ENCODE data around the gene LRP6.
"Not testable (repeated sequence)": the region's sequence is repeated elsewhere in the genome, so short reads cannot be mapped to it uniquely, and the experiment has no call there.

Gene LRP6

GRCh38 chr12:12156828-12157227 is 110.0 kb downstream of the LRP6 start:
- peaks cover 12% of the 10 kb centered on the region; the same call in 1 of the 2 replicates for H3K36me3 ChIP-seq (ENCODE audit: insufficient read depth, low read length)
- no peaks in the 10 kb centered on the region for H3K27me3 ChIP-seq (ENCODE audit: insufficient read depth, low read length)
- H3K79me2 ChIP-seq (ENCODE audit: control insufficient read depth, insufficient read depth, low read length, unreplicated experiment) = no peaks in the 10 kb centered on the region
- H3K27ac ChIP-seq (ENCODE audit: low read depth, low read length) = no peak overlapping the region
- H3K4me1 ChIP-seq (ENCODE audit: control insufficient read depth, insufficient read depth, low read length, unreplicated experiment) = peaks cover 12% of the 10 kb centered on the region
- H2AFZ ChIP-seq (ENCODE audit: low read length, unreplicated experiment) = no peak overlapping the region
- H3K4me3 ChIP-seq (ENCODE audit: low read depth, low read length) = no peak overlapping the region

GRCh38 chr12:12156116-12156515 is 110.7 kb downstream of the LRP6 start:
- H3K36me3 ChIP-seq (ENCODE audit: insufficient read depth, low read length) = peaks cover 12% of the 10 kb centered on the region; the same call in 1 of the 2 replicates
- H3K4me1 ChIP-seq (ENCODE audit: control insufficient read depth, insufficient read depth, low read length, unreplicated experiment) = peaks cover 12% of the 10 kb centered on the region
- H3K27me3 ChIP-seq (ENCODE audit: insufficient read depth, low read length) = no peaks in the 10 kb centered on the region
- no peak overlapping the region for H2AFZ ChIP-seq (ENCODE audit: low read length, unreplicated experiment)
- no peak overlapping the region for H3K27ac ChIP-seq (ENCODE audit: low read depth, low read length)
- H3K79me2 ChIP-seq (ENCODE audit: control insufficient read depth, insufficient read depth, low read length, unreplicated experiment) = no peaks in the 10 kb centered on the region
- no peak overlapping the region for H3K4me3 ChIP-seq (ENCODE audit: low read depth, low read length)

GRCh38 chr12:12153596-12153995 is 113.2 kb downstream of the LRP6 start:
- H3K36me3 ChIP-seq (ENCODE audit: insufficient read depth, low read length) = peaks cover 16% of the 10 kb centered on the region; the same call in 1 of the 2 replicates
- no peaks in the 10 kb centered on the region for H3K79me2 ChIP-seq (ENCODE audit: control insufficient read depth, insufficient read depth, low read length, unreplicated experiment)
- H3K27ac ChIP-seq (ENCODE audit: low read depth, low read length) = no peak overlapping the region
- no peaks in the 10 kb centered on the region for H3K27me3 ChIP-seq (ENCODE audit: insufficient read depth, low read length)
- no peak overlapping the region for H2AFZ ChIP-seq (ENCODE audit: low read length, unreplicated experiment)
- H3K4me3 ChIP-seq (ENCODE audit: low read depth, low read length) = no peak overlapping the region
- no peaks in the 10 kb centered on the region for H3K4me1 ChIP-seq (ENCODE audit: control insufficient read depth, insufficient read depth, low read length, unreplicated experiment)

GRCh38 chr12:12147111-12147510 is 119.7 kb downstream of the LRP6 start:
- Histone ChIP-seq H3K79me2 (ENCODE audit: control insufficient read depth, insufficient read depth, low read length, unreplicated experiment) (no peaks in the 10 kb centered on the region), H3K27ac (ENCODE audit: low read depth, low read length) (no peak overlapping the region), H3K27me3 (ENCODE audit: insufficient read depth, low read length) (no peaks in the 10 kb centered on the region), H3K36me3 (ENCODE audit: insufficient read depth, low read length) (peaks cover 11% of the 10 kb centered on the region; the same call in 1 of the 2 replicates), H2AFZ (ENCODE audit: low read length, unreplicated experiment) (no peak overlapping the region), H3K4me1 (ENCODE audit: control insufficient read depth, insufficient read depth, low read length, unreplicated experiment) (no peaks in the 10 kb centered on the region), H3K4me3 (ENCODE audit: low read depth, low read length) (no peak overlapping the region)

GRCh38 chr12:12144531-12144930 is 122.3 kb downstream of the LRP6 start:
- H3K27me3 ChIP-seq (ENCODE audit: insufficient read depth, low read length); H2AFZ ChIP-seq (ENCODE audit: low read length, unreplicated experiment); H3K27ac ChIP-seq (ENCODE audit: low read depth, low read length); H3K4me1 ChIP-seq (ENCODE audit: control insufficient read depth, insufficient read depth, low read length, unreplicated experiment); H3K4me3 ChIP-seq (ENCODE audit: low read depth, low read length); H3K36me3 ChIP-seq (ENCODE audit: insufficient read depth, low read length); H3K79me2 ChIP-seq (ENCODE audit: control insufficient read depth, insufficient read depth, low read length, unreplicated experiment): not testable (repeated sequence)

- no peaks in the 10 kb centered on the region for H3K79me2 ChIP-seq (ENCODE audit: control insufficient read depth, insufficient read depth, low read length, unreplicated experiment)
- no peak overlapping the region for H3K27ac ChIP-seq (ENCODE audit: low read depth, low read length)
- no peaks in the 10 kb centered on the region for H3K27me3 ChIP-seq (ENCODE audit: insufficient read depth, low read length)
- H3K36me3 ChIP-seq (ENCODE audit: insufficient read depth, low read length) = no peaks in the 10 kb centered on the region
- H3K4me1 ChIP-seq (ENCODE audit: control insufficient read depth, insufficient read depth, low read length, unreplicated experiment) = no peaks in the 10 kb centered on the region
- no peak overlapping the region for H2AFZ ChIP-seq (ENCODE audit: low read length, unreplicated experiment)
- H3K4me3 ChIP-seq (ENCODE audit: low read depth, low read length) = no peak overlapping the region
Observed at GRCh38 chr12:12141000-12141399, 125.8 kb downstream of the LRP6 start.

- H3K4me1 ChIP-seq (ENCODE audit: control insufficient read depth, insufficient read depth, low read length, unreplicated experiment) = no peaks in the 10 kb centered on the region
- no peaks in the 10 kb centered on the region for H3K79me2 ChIP-seq (ENCODE audit: control insufficient read depth, insufficient read depth, low read length, unreplicated experiment)
- H3K36me3 ChIP-seq (ENCODE audit: insufficient read depth, low read length) = no peaks in the 10 kb centered on the region
- no peak overlapping the region for H3K4me3 ChIP-seq (ENCODE audit: low read depth, low read length)
- H2AFZ ChIP-seq (ENCODE audit: low read length, unreplicated experiment) = no peak overlapping the region
- no peak overlapping the region for H3K27ac ChIP-seq (ENCODE audit: low read depth, low read length)
- no peaks in the 10 kb centered on the region for H3K27me3 ChIP-seq (ENCODE audit: insufficient read depth, low read length)
Observed at GRCh38 chr12:12138203-12139154, 128.4 kb downstream of the LRP6 start.

- Histone ChIP-seq H3K27ac (ENCODE audit: low read depth, low read length) (no peak overlapping the region), H3K79me2 (ENCODE audit: control insufficient read depth, insufficient read depth, low read length, unreplicated experiment) (no peaks in the 10 kb centered on the region), H3K4me1 (ENCODE audit: control insufficient read depth, insufficient read depth, low read length, unreplicated experiment) (no peaks in the 10 kb centered on the region), H3K4me3 (ENCODE audit: low read depth, low read length) (no peak overlapping the region), H3K36me3 (ENCODE audit: insufficient read depth, low read length) (peaks cover 4% of the 10 kb centered on the region; the same call in 1 of the 2 replicates), H2AFZ (ENCODE audit: low read length, unreplicated experiment) (no peak overlapping the region), H3K27me3 (ENCODE audit: insufficient read depth, low read length) (no peaks in the 10 kb centered on the region)
Observed at GRCh38 chr12:12133785-12134184, 133.1 kb downstream of the LRP6 start.

GRCh38 chr12:12133259-12133658 is 133.6 kb downstream of the LRP6 start:
- no peak overlapping the region for H3K4me3 ChIP-seq (ENCODE audit: low read depth, low read length)
- no peaks in the 10 kb centered on the region for H3K27me3 ChIP-seq (ENCODE audit: insufficient read depth, low read length)
- no peak overlapping the region for H2AFZ ChIP-seq (ENCODE audit: low read length, unreplicated experiment)
- H3K27ac ChIP-seq (ENCODE audit: low read depth, low read length) = no peak overlapping the region
- H3K36me3 ChIP-seq (ENCODE audit: insufficient read depth, low read length) = peaks cover 4% of the 10 kb centered on the region; the same call in 1 of the 2 replicates
- no peaks in the 10 kb centered on the region for H3K79me2 ChIP-seq (ENCODE audit: control insufficient read depth, insufficient read depth, low read length, unreplicated experiment)
- no peaks in the 10 kb centered on the region for H3K4me1 ChIP-seq (ENCODE audit: control insufficient read depth, insufficient read depth, low read length, unreplicated experiment)

GRCh38 chr12:12128670-12129069 is 138.2 kb downstream of the LRP6 start:
- H3K36me3 ChIP-seq (ENCODE audit: insufficient read depth, low read length) = peaks cover 4% of the 10 kb centered on the region; the same call in 1 of the 2 replicates
- H3K4me1 ChIP-seq (ENCODE audit: control insufficient read depth, insufficient read depth, low read length, unreplicated experiment) = no peaks in the 10 kb centered on the region
- no peak overlapping the region for H3K4me3 ChIP-seq (ENCODE audit: low read depth, low read length)
- no peak overlapping the region for H2AFZ ChIP-seq (ENCODE audit: low read length, unreplicated experiment)
- H3K27ac ChIP-seq (ENCODE audit: low read depth, low read length) = no peak overlapping the region
- no peaks in the 10 kb centered on the region for H3K79me2 ChIP-seq (ENCODE audit: control insufficient read depth, insufficient read depth, low read length, unreplicated experiment)
- no peaks in the 10 kb centered on the region for H3K27me3 ChIP-seq (ENCODE audit: insufficient read depth, low read length)

- H3K79me2 ChIP-seq (ENCODE audit: control insufficient read depth, insufficient read depth, low read length, unreplicated experiment) = no peaks in the 10 kb centered on the region
- no peaks in the 10 kb centered on the region for H3K27me3 ChIP-seq (ENCODE audit: insufficient read depth, low read length)
- peaks cover 4% of the 10 kb centered on the region; the same call in 1 of the 2 replicates for H3K36me3 ChIP-seq (ENCODE audit: insufficient read depth, low read length)
- H3K4me3 ChIP-seq (ENCODE audit: low read depth, low read length) = no peak overlapping the region
- no peak overlapping the region for H3K27ac ChIP-seq (ENCODE audit: low read depth, low read length)
- H2AFZ ChIP-seq (ENCODE audit: low read length, unreplicated experiment) = no peak overlapping the region
- H3K4me1 ChIP-seq (ENCODE audit: control insufficient read depth, insufficient read depth, low read length, unreplicated experiment) = no peaks in the 10 kb centered on the region
Observed at GRCh38 chr12:12127304-12127703, 139.5 kb downstream of the LRP6 start.

Measured in ACC112 (cell line).